ENCODE measurements around the gene DQX1. TPM values are rescaled to one million over a fixed set of nuclear protein-coding genes. Genes with fewer than 3 reads are reported as not detected.
"Not testable (repeated sequence)": the region's sequence is repeated elsewhere in the genome, so short reads cannot be mapped to it uniquely, and the experiment has no call there.

DQX1 gene, protein sequence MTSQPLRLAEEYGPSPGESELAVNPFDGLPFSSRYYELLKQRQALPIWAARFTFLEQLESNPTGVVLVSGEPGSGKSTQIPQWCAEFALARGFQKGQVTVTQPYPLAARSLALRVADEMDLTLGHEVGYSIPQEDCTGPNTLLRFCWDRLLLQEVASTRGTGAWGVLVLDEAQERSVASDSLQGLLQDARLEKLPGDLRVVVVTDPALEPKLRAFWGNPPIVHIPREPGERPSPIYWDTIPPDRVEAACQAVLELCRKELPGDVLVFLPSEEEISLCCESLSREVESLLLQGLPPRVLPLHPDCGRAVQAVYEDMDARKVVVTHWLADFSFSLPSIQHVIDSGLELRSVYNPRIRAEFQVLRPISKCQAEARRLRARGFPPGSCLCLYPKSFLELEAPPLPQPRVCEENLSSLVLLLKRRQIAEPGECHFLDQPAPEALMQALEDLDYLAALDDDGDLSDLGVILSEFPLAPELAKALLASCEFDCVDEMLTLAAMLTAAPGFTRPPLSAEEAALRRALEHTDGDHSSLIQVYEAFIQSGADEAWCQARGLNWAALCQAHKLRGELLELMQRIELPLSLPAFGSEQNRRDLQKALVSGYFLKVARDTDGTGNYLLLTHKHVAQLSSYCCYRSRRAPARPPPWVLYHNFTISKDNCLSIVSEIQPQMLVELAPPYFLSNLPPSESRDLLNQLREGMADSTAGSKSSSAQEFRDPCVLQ
- not detected for total RNA-seq

- DNase-seq, result no peak
Observed at GRCh38 chr2:74525717-74526648, at the start of gene DQX1. TSS of gene DQX1 (minus strand) at chr2:74526231. CDS start at chr2:74525729, 502 bp downstream.

- DNase-seq, result no peak
Observed at GRCh38 chr2:74575320-74575719, 49.3 kb upstream of the DQX1 start.

GRCh38 chr2:74573747-74574562, 47.9 kb upstream of the DQX1 start:
- DNase-seq, result no peak

- DNase-seq, result no peak
Observed at GRCh38 chr2:74572178-74572925, 46.3 kb upstream of the DQX1 start.

DNA sequence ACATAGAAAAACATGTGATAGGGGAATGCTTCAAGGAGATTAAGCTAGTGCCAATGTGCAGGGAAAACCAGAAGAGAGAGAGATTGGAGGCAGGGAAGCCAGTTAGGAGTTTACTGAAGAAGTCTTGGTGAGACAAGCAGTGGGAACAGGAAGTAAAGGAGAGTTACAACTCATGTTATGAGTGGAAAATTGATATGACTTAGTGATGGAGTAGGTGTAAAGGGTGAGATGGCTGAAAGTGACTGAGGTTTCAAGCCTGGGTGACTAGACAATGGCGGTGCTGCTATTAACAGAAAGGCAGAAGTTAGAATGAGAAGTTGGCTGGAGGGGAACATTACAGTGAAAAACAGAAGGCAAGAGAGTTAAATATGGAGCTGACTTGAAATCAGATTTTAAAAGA, 45.0 kb upstream of the DQX1 start:
- no peak for DNase-seq

- DNase-seq, result no peak
Observed at GRCh38 chr2:74569686-74570085, 43.7 kb upstream of the DQX1 start.

GRCh38 chr2:74567881-74568280, 41.9 kb upstream of the DQX1 start:
- no peak for DNase-seq

- DNase-seq, result no peak
Observed at GRCh38 chr2:74566754-74567085, 40.7 kb upstream of the DQX1 start.

DNA sequence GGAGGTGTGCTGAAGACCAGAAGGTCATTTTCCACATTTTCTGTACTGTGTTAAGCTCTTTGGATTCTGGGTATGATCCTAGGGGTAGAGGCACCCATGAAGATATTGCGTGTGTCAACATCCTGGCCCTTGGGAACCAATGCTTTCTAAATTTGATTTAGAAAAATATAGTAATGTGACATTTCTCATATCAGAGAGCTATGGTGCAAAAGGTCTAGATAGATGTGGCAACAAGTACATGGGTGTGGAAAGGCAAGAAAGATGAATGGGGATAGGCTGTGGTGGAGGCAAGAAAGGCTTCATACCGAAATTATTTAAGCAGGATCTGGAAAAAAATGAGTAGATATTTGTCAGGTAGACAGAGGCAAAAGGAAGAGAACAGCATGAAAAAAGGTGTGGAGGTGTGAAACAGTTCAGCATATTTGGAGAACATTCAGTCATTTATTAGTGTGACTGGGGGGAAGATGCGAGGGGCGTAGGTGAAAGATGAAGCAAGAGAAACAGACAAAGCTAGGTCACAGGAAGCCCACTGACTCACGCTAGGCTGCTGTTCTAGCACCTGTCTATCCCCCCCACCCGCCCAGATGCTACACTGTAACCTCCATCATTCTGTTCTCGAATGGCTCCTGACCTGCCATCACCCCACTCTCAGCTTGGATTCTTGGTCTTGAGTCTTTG, 40.2 kb upstream of the DQX1 start:
- DNase-seq, result no peak

DNA sequence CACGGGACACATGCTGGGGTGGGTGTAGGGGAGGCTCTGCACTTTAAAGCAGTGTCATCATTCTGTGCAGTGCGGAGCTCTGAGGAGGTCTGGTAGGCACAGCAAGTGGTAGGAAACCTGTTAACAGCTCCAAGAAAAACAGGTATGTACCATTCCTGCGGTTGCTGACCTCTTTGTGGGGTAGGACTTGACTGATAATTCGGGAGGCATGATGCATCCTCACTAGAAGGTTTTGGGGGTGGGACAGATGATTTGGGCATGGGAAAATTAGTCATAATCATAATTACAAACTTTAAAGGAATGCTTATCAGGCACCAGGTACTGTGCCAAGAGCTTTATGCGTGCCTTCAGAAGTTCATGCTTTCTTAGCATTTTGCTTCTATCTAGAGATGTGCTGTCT, 38.2 kb upstream of the DQX1 start:
- no peak for DNase-seq

DNA sequence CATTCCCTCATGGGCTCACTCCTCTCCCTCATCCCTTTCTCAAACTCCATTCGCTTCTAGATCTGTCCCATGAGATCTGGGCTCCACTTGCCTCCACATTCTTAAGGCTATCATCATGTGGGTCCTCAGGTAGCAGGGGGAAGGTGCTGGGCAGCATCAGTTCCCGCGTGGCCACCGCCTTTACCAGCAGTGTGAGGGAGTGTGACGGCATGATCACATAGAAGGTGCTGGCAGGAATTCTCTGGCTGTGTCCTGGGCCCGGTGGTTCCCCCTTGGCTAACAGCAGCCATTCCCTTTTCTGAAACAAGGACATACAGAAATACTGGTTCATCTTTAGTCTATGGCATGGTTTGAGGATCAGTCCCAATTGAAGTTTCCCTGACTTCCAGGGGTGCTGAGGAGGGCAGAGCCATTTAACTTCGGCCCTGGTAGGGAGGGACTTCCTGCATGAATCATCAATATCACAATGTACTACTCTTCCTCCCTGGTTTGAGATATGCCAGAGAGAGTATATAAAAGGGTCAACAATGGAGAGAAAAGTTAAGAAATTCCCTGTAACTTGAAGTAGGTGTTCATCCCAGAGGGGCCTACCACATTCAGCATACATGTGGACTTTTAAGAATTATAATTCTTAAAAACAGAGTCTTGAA, 36.2 kb upstream of the DQX1 start:
- no peak for DNase-seq

GRCh38 chr2:74561022-74561421, 35.0 kb upstream of the DQX1 start:
- DNase-seq, result not testable (repeated sequence)

- DNase-seq, result no peak
Observed at GRCh38 chr2:74560591-74560990, 34.6 kb upstream of the DQX1 start.

DNA sequence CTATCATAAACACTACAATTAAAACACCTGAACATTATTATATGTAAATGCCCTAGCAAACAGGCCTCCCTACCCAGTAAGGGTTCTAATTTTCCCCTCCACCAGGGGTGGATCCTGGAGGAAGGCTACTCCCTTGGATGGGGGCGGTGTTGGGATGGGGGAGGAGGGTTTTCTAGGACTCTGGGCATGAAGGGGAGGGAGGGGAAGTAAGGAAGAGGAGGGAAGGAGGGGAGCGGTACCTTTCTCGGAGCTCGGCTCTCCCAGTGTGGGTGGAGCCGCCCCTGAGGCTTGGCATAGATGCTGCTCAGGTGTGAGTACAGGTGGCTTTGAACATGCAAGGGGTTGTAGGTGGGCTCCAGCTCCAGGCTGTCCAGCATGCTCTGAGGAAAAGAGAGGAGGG, 33.9 kb upstream of the DQX1 start:
- DNase-seq, result no peak

GRCh38 chr2:74558284-74559230, 32.5 kb upstream of the DQX1 start:
- no peak for DNase-seq

- DNase-seq, result no peak
Observed at GRCh38 chr2:74556831-74557370, 30.9 kb upstream of the DQX1 start.

- no peak for DNase-seq
Observed at GRCh38 chr2:74556159-74556558, 30.1 kb upstream of the DQX1 start.

GRCh38 chr2:74555610-74556103, 29.6 kb upstream of the DQX1 start:
- no peak for DNase-seq

Measured in effector CD4-positive, alpha-beta T cell (primary cell).